GM12873 (cell line): ENCODE measurements around the gene TBL3.

Experiments used
- CTCF ChIP-seq: IDR thresholded peaks from 2 replicates; pipeline ENCODE4 v1.5.1; 2012; ENCODE audit warnings: low read depth, mild to moderate bottlenecking, moderate library complexity, low read length, control low read depth; ENCODE audit not compliant: insufficient read depth; ENCODE audit errors: missing control alignments

TBL3 gene

GRCh38 chr16:1971796-1972489 is at the start of gene TBL3:
TBL3 (plus strand) TSS chr16:1972053; CDS start chr16:1972165, 112 bp downstream.
- TF ChIP-seq CTCF = no peak

GRCh38 chr16:1922357-1922756 is 49.5 kb upstream of the TBL3 start:
- no peak for TF ChIP-seq CTCF

- peak; percentile 48 for TF ChIP-seq CTCF
Observed at GRCh38 chr16:1923299-1924034, 48.4 kb upstream of the TBL3 start.

- TF ChIP-seq CTCF = no peak
Observed at GRCh38 chr16:1924095-1924494, 47.8 kb upstream of the TBL3 start.

GRCh38 chr16:1926271-1926670 is 45.6 kb upstream of the TBL3 start:
- no peak for TF ChIP-seq CTCF

- TF ChIP-seq CTCF = no peak
Observed at GRCh38 chr16:1929105-1929504, 42.7 kb upstream of the TBL3 start.

- TF ChIP-seq CTCF = peak; percentile 89
Observed at GRCh38 chr16:1929578-1930337, 42.1 kb upstream of the TBL3 start.
